Fibroblast of villous mesenchyme (primary cell): ENCODE results near the gene INPP5A. TPM values are rescaled to one million over a fixed set of nuclear protein-coding genes. Genes with fewer than 3 reads are reported as not detected.
"Not testable (repeated sequence)": the region's sequence is repeated elsewhere in the genome, so short reads cannot be mapped to it uniquely, and the experiment has no call there.

Source experiments
- DNase-seq: peaks from one replicate; pipeline ENCODE4 v3.0.0-alpha.2; 2010; ENCODE audit warnings: low read depth
- H3K4me3 ChIP-seq: 2 replicates; pipeline ENCODE4 v1.5.1; 2011; ENCODE audit warnings: low read depth, mild to moderate bottlenecking, low read length
- total RNA-seq: library from RNA; depleted of rRNA; stranded (reverse); fragments of >200 nt; gene quantifications from 2 replicates; pipeline ENCODE4 v1.2.3, GENCODE V29; 2012
- TF ChIP-seq, protein P1 (sequence below): IDR thresholded peaks from 2 replicates; pipeline ENCODE4 v1.5.1; 2012; ENCODE audit warnings: low read depth, mild to moderate bottlenecking, low read length; ENCODE audit not compliant: insufficient read depth

Gene INPP5A
- total RNA-seq, 1 donor, result 33.2 TPM

GRCh38 chr10:132768346-132769248, 231.0 kb downstream of the INPP5A start:
- TF ChIP-seq, protein P1, sequence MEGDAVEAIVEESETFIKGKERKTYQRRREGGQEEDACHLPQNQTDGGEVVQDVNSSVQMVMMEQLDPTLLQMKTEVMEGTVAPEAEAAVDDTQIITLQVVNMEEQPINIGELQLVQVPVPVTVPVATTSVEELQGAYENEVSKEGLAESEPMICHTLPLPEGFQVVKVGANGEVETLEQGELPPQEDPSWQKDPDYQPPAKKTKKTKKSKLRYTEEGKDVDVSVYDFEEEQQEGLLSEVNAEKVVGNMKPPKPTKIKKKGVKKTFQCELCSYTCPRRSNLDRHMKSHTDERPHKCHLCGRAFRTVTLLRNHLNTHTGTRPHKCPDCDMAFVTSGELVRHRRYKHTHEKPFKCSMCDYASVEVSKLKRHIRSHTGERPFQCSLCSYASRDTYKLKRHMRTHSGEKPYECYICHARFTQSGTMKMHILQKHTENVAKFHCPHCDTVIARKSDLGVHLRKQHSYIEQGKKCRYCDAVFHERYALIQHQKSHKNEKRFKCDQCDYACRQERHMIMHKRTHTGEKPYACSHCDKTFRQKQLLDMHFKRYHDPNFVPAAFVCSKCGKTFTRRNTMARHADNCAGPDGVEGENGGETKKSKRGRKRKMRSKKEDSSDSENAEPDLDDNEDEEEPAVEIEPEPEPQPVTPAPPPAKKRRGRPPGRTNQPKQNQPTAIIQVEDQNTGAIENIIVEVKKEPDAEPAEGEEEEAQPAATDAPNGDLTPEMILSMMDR, result no peak
- H3K4me3 ChIP-seq, result no peak overlapping the region
- no peak for DNase-seq

DNA sequence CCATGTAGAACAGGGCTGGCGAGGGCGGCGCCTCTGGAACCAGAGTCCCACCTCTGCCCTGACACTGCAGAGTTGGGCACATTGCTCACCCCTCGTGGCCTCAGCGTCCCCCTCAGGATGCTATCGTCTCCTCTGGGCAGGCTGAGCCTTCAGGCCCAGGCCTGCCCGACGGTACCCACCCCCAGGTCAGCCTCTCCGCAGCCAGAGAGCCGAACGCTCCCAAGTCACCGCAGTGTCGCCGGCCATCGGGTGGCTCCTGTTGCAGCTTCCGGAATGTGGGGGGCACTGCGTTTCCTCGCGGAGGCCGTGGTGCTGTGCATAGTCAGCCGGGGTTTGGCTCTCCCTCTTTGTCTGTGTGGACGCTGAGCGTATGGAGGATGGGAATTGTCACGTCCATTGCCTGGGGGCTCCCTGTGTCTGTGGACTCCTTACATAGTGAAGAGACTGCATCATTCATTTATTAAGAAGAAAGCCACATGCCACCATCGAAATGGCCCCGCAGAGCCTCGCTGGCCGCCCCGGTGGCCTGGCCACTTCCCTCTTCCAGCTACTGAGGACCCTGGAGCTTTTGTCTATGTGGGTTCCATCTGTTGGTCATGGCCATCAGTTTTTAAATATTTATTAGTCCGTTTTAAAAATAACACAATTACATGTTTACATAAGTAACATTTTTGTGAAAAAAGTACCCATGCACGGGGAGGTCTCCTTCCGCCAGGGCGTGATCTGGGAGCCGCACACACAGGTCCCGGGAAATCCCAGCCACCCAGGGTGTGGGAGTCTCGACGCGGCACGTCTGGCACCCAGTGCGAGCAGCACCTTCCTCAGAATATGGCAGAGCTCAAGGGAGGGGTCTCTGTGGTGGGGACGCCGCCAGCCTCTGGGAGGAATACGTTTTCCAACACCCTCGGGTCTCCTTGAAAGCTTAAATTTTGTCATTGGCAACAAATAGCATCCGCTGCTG, 232.8 kb downstream of the INPP5A start:
- DNase-seq, result no peak
- TF ChIP-seq, protein P1, result no peak
- H3K4me3 ChIP-seq, result no peak overlapping the region

- not testable (repeated sequence) for H3K4me3 ChIP-seq, DNase-seq
Measured at GRCh38 chr10:132772816-132773215, 235.2 kb downstream of the INPP5A start.

GRCh38 chr10:132774181-132774901, 236.8 kb downstream of the INPP5A start:
- TF ChIP-seq, protein P1, result no peak
- no peak overlapping the region for H3K4me3 ChIP-seq
- DNase-seq, result no peak

GRCh38 chr10:132774902-132775863, 237.6 kb downstream of the INPP5A start:
- peak; percentile 95 for DNase-seq
- no peak overlapping the region for H3K4me3 ChIP-seq
- TF ChIP-seq, protein P1, result no peak

DNA sequence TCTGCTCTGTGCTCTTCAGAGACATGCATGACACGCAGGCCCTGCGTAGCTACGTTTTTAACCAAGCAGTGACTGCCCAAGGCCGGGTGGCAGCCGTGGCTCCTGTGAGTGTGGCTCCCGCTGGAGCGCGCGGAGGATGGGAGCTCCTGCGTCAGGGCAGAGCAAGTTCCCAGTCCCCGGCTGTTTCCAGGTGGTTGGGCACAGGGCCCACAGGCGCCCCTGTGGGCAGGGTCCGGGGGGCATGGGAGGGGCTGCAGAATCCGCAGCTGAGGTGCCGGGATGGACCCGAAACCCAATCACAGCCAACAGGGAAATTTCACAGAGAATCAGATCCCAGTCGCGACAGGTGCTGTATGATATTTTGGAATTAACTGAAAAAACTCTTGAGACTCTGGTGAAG, 238.6 kb downstream of the INPP5A start:
- H3K4me3 ChIP-seq, result no peak overlapping the region
- TF ChIP-seq, protein P1, result no peak
- DNase-seq, result no peak
